ENCODE measurements around the gene AHCYL2.

DNA sequence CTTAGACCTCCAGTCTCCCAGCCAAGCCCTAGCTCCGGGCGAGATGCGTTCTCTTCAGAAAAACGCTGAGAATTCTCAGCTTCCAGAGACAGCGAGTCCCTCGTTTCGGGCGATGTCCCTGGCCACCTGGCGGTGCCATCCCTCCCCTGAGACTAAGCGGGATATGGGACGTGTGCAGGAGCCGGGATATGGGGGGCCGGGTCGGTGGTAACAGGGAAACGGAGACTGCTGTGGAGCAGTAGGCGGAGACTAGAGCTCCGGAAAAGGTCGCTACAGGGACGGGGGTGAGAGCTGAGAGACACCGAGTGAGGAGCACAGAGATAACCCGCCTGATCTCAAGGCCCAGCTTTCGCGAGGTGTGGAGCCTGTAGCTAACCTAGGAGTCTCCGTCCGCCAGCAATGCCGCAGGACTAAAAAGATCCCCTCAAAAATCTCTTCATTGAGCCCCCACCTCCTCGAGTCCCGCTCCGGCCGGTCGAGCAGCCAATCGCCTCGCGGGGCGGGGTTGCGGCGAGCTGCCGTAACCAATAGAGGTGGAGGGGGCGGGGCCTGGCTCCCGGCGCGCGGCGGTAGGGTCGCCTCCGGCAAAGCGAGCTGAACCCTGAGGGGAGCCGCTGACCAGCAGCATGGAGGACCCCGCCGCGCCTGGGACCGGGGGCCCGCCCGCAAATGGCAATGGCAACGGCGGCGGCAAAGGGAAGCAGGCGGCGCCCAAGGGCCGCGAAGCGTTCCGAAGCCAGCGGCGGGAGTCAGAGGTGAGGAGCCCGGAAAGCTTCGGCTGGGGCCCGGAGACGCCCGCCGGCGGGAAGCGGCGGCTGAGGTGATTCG lies 209.2 kb downstream of the AHCYL2 start, which contains the start of gene STRIP2:
- TF ChIP-seq POLR2AphosphoS5 (IDR thresholded peaks at IDR 0.05; ENCODE audit: low read depth, low read length) = peak; percentile 36; the same call in 1 of the 2 replicates
- TF ChIP-seq, protein P1, sequence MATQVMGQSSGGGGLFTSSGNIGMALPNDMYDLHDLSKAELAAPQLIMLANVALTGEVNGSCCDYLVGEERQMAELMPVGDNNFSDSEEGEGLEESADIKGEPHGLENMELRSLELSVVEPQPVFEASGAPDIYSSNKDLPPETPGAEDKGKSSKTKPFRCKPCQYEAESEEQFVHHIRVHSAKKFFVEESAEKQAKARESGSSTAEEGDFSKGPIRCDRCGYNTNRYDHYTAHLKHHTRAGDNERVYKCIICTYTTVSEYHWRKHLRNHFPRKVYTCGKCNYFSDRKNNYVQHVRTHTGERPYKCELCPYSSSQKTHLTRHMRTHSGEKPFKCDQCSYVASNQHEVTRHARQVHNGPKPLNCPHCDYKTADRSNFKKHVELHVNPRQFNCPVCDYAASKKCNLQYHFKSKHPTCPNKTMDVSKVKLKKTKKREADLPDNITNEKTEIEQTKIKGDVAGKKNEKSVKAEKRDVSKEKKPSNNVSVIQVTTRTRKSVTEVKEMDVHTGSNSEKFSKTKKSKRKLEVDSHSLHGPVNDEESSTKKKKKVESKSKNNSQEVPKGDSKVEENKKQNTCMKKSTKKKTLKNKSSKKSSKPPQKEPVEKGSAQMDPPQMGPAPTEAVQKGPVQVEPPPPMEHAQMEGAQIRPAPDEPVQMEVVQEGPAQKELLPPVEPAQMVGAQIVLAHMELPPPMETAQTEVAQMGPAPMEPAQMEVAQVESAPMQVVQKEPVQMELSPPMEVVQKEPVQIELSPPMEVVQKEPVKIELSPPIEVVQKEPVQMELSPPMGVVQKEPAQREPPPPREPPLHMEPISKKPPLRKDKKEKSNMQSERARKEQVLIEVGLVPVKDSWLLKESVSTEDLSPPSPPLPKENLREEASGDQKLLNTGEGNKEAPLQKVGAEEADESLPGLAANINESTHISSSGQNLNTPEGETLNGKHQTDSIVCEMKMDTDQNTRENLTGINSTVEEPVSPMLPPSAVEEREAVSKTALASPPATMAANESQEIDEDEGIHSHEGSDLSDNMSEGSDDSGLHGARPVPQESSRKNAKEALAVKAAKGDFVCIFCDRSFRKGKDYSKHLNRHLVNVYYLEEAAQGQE (IDR thresholded peaks at IDR 0.05; ENCODE audit: insufficient read depth in 1 of 2, low read depth in 2 of 2, low read length in 2 of 2) = peak; percentile 10 to 55; a peak in 2 of 4 replicates
- TF ChIP-seq TAF1 (IDR thresholded peaks at IDR 0.05; ENCODE audit: borderline replicate concordance, insufficient read depth, low read length) = no peak
- no peak for TF ChIP-seq FOXP2 (optimal IDR thresholded peaks at IDR 0.05; ENCODE audit: borderline replicate concordance, extremely low read depth, extremely low read length, insufficient read depth)

Data from PFSK-1 (cell line).